HL-60/S4 (cell line): Measurements from ENCODE around the gene PDZD8.
"Not testable (repeated sequence)": the region's sequence is repeated elsewhere in the genome, so short reads cannot be mapped to it uniquely, and the experiment has no call there.

Experiments used
- in situ Hi-C: fragments of 300-500 bp; cut with MboI; formaldehyde crosslinking; loops from 2 replicates; pipeline ENCODE4 v1.14.3; 2022; ENCODE audit warnings: low sequenced_read_pairs

Gene PDZD8

DNA sequence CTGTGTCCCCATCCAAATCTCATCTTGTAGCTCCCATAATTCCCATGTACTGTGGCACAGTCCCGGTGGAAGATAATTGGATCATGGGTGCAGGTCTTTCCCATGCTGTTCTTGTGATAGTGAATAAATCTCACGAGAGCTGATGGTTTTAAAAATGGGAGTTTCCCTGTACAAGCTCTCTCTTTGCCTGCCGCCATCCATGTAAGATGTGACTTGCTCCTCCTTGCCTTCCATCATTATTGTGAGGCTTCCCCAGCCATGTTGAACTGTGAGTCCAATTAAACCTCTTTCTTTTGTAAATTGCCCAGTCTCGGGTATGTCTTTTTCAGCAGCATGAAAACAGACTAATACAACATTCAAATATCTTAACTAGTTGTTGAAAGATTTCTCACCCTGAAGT is 145.1 kb downstream of the PDZD8 start:
- in situ Hi-C loops: not testable (repeated sequence)

DNA sequence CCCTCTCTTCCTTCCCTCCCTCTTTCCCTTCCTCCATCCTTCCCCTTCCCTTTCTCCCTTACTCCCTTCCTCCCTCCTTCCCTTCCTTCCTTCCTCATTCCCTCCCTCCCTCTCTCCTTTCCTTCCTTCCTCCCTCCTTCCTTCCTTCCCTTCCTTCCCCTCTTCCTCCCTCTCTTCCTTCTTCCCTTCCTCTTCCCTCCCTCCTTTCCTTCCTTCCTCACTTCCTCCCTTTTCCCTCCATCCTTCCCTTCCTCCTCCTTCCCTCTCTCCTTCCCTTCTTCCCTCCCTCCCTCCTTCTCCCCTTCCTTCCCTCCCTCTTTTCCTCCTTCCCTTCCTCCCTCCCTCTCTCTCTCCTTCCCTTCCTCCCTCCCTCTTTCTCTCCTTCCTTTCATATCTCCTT is 147.0 kb downstream of the PDZD8 start:
- in situ Hi-C loops: no loop called here
